H1 (cell line): ENCODE results near the gene CUX1. TPM values are rescaled to one million over a fixed set of nuclear protein-coding genes. Genes with fewer than 3 reads are reported as not detected.

Experiments used
- CTCF ChIA-PET: fragments of 300-600 bp; sonication (Branson Sonifier 250); formaldehyde crosslinking; loops from one replicate; lab custom pipeline; 2021; ENCODE audit not compliant: partially characterized antibody; lab: Charles Lee
- POLR2A ChIA-PET: fragments of 300-600 bp; sonication (Branson Sonifier 250); formaldehyde crosslinking; loops from one replicate; lab custom pipeline; 2021; ENCODE audit warnings: inconsistent platforms; ENCODE audit not compliant: partially characterized antibody; lab: Charles Lee
- DNase-seq, 2 experiments: peaks; one replicate each; pipeline versions ENCODE4 v3.0.0 to v3.0.0-alpha.2; 2010 to 2022; ENCODE audit warnings: low spot score in 2 of 2, low read depth in 1 of 2, mixed read lengths in 1 of 2
- FAIRE-seq: peaks from 2 replicates; lab custom pipeline; 2011; peaks lifted over from hg19 to GRCh38; lab: Jason Lieb, UNC
- H2AFZ ChIP-seq: 2 replicates; pipeline ENCODE4 v1.8.1; 2012; ENCODE audit warnings: low read length, inconsistent platforms
- H2AK5ac ChIP-seq: 2 replicates; pipeline ENCODE4 v1.6.1; 2013; ENCODE audit warnings: low read depth, low read length
- H2BK120ac ChIP-seq: replicated peaks from 2 replicates; pipeline ENCODE3; 2013; ENCODE audit warnings: low read depth, low read length, inconsistent platforms
- H2BK12ac ChIP-seq: 2 replicates; pipeline ENCODE4 v1.6.1; 2013; ENCODE audit warnings: low read depth, low read length
- H2BK15ac ChIP-seq: 2 replicates; pipeline ENCODE4 v1.6.1; 2013; ENCODE audit warnings: low read length
- H2BK20ac ChIP-seq: 2 replicates; pipeline ENCODE4 v1.6.1; 2013; ENCODE audit warnings: low read length
- H2BK5ac ChIP-seq: 2 replicates; pipeline ENCODE4 v1.6.1; 2013; ENCODE audit warnings: low read depth, low read length
- H3K14ac ChIP-seq: 2 replicates; pipeline ENCODE4 v1.6.1; 2013; ENCODE audit warnings: inconsistent platforms; ENCODE audit not compliant: insufficient read length
- H3K18ac ChIP-seq: 2 replicates; pipeline ENCODE4 v1.6.1; 2013; ENCODE audit warnings: low read length; ENCODE audit errors: extremely low read depth
- H3K23ac ChIP-seq: 2 replicates; pipeline ENCODE4 v1.6.1; 2013; ENCODE audit warnings: inconsistent platforms; ENCODE audit not compliant: insufficient read length
- H3K23me2 ChIP-seq: 2 replicates; pipeline ENCODE4 v1.6.1; 2013; ENCODE audit warnings: low read depth, low read length
- H3K27ac ChIP-seq: 2 replicates; pipeline ENCODE4 v1.6.1; 2011; ENCODE audit warnings: low read depth, low read length, inconsistent platforms
- H3K27me3 ChIP-seq, 4 experiments: replicated peaks in 1 of 4; 1 replicate in 1 of 4; 2 replicates in 3 of 4; pipeline versions ENCODE4 v1.6.1 to v1.8.1; 2011 to 2013; ENCODE audit warnings: low read length in 3 of 4, mild to moderate bottlenecking in 3 of 4, inconsistent platforms in 2 of 4, mixed read lengths in 2 of 4, moderate library complexity in 1 of 4; ENCODE audit not compliant: control insufficient read depth in 3 of 4, insufficient read depth in 3 of 4; ENCODE audit errors: extremely low read depth in 1 of 4
- H3K36me3 ChIP-seq, 4 experiments: 2 replicates each; pipeline versions ENCODE4 v1.6.1 to v1.8.1; 2011 to 2013; ENCODE audit warnings: mild to moderate bottlenecking in 4 of 4, low read length in 3 of 4, moderate library complexity in 2 of 4, control low read depth in 1 of 4, inconsistent platforms in 1 of 4; ENCODE audit not compliant: insufficient read depth in 4 of 4, control insufficient read depth in 2 of 4
- H3K4ac ChIP-seq: replicated peaks from 2 replicates; pipeline ENCODE3; 2013; ENCODE audit warnings: low read length, low read depth, mixed read lengths, inconsistent platforms; ENCODE audit not compliant: insufficient read length
- H3K4me1 ChIP-seq, 4 experiments: replicated peaks in 1 of 4; 1 replicate in 1 of 4; 2 replicates in 3 of 4; pipeline versions ENCODE4 v1.6.1 to v1.8.1; 2011 to 2013; ENCODE audit warnings: low read length in 3 of 4, inconsistent platforms in 2 of 4, mixed read lengths in 1 of 4; ENCODE audit not compliant: insufficient read depth in 4 of 4, control insufficient read depth in 3 of 4
- H3K4me2 ChIP-seq, 2 experiments: 2 replicates each; pipeline versions ENCODE4 v1.6.1 to v1.8.1; 2011 to 2013; ENCODE audit warnings: low read depth in 2 of 2, low read length in 2 of 2, control low read depth in 1 of 2, inconsistent platforms in 1 of 2, mild to moderate bottlenecking in 1 of 2; ENCODE audit not compliant: insufficient read depth in 1 of 2
- H3K4me3 ChIP-seq, 4 experiments: fragments of 200-600, 300-600 bp in 1 of 4; sonication (generic), shearing (Covaris generic), sonication (Bioruptor Twin) in 1 of 4; 2 replicates each; pipeline versions ENCODE4 v1.5.1 to v1.8.1; 2011 to 2016; ENCODE audit warnings: low read length in 4 of 4, low read depth in 3 of 4, control low read depth in 2 of 4, inconsistent platforms in 2 of 4, mild to moderate bottlenecking in 2 of 4, mixed read lengths in 1 of 4, moderate library complexity in 1 of 4; ENCODE audit not compliant: insufficient read depth in 2 of 4; ENCODE audit errors: extremely low read depth in 1 of 4
- H3K56ac ChIP-seq: replicated peaks from 2 replicates; pipeline ENCODE3; 2013; ENCODE audit warnings: low read depth, mild to moderate bottlenecking, mixed read lengths, low read length, inconsistent platforms; ENCODE audit not compliant: insufficient read length
- H3K79me1 ChIP-seq: 2 replicates; pipeline ENCODE4 v1.6.1; 2013; ENCODE audit warnings: low read depth, low read length, control low read depth
- H3K79me2 ChIP-seq, 2 experiments: 2 replicates each; pipeline versions ENCODE4 v1.6.1 to v1.8.1; 2012 to 2013; ENCODE audit warnings: low read length in 2 of 2, mild to moderate bottlenecking in 2 of 2, inconsistent platforms in 1 of 2; ENCODE audit not compliant: insufficient read depth in 2 of 2, control insufficient read depth in 1 of 2
- H3K9ac ChIP-seq, 4 experiments: replicated peaks in 1 of 4; 1 replicate in 1 of 4; 2 replicates in 3 of 4; pipeline versions ENCODE4 v1.6.1 to v1.8.1; 2011 to 2013; ENCODE audit warnings: low read depth in 3 of 4, low read length in 3 of 4, control low read depth in 2 of 4, mild to moderate bottlenecking in 2 of 4, moderate library complexity in 2 of 4, inconsistent platforms in 1 of 4; ENCODE audit errors: extremely low read depth in 1 of 4
- H3K9me3 ChIP-seq, 2 experiments: 2 replicates each; pipeline versions ENCODE4 v1.6.1 to v1.8.1; 2012 to 2013; ENCODE audit warnings: mild to moderate bottlenecking in 2 of 2, moderate library complexity in 2 of 2, control low read depth in 1 of 2, inconsistent platforms in 1 of 2, low read depth in 1 of 2, low read length in 1 of 2, mixed read lengths in 1 of 2; ENCODE audit not compliant: insufficient read depth in 2 of 2
- H4K20me1 ChIP-seq, 2 experiments: replicated peaks in 1 of 2; 2 replicates each; pipeline versions ENCODE3 to v1.8.1; 2011 to 2013; ENCODE audit warnings: inconsistent platforms in 2 of 2, low read length in 2 of 2, mild to moderate bottlenecking in 1 of 2; ENCODE audit not compliant: insufficient read depth in 2 of 2, control insufficient read depth in 1 of 2
- H4K5ac ChIP-seq: 2 replicates; pipeline ENCODE4 v1.6.1; 2013; ENCODE audit warnings: low read length, low read depth, mixed read lengths, inconsistent platforms; ENCODE audit not compliant: insufficient read length
- H4K8ac ChIP-seq: 2 replicates; pipeline ENCODE4 v1.8.0; 2013; ENCODE audit warnings: mild to moderate bottlenecking, moderate library complexity, low read length, inconsistent platforms; ENCODE audit not compliant: insufficient read depth; ENCODE audit errors: extremely low read depth
- H4K91ac ChIP-seq: replicated peaks from 2 replicates; pipeline ENCODE3; 2013; ENCODE audit warnings: low read length, mixed read lengths, inconsistent platforms; ENCODE audit not compliant: insufficient read length
- CEBPB ChIP-seq: IDR thresholded peaks from 2 replicates; pipeline ENCODE4 v1.6.1; 2012; ENCODE audit warnings: low read depth, low read length
- SIRT6 ChIP-seq: IDR thresholded peaks from one replicate; pipeline ENCODE4 v1.7.1; 2012; ENCODE audit warnings: low read length, inconsistent platforms
- WGBS, 2 experiments: shearing (Covaris generic) in 1 of 2; methylation state at CpG; one replicate each; pipeline versions ENCODE4 v1.1.6 to v1.1.7; 2013 to 2015; ENCODE audit warnings: low lambda C conversion rate in 2 of 2, mixed read lengths in 2 of 2, inconsistent platforms in 1 of 2, low coverage in 1 of 2, missing lambda C conversion rate in 1 of 2; ENCODE audit not compliant: insufficient replicate concordance in 2 of 2, insufficient coverage in 1 of 2, insufficient read length in 1 of 2; ENCODE audit errors: extremely low coverage in 1 of 2, missing lambda C conversion rate in 1 of 2; 5-methylcytosine and 5-hydroxymethylcytosine counted together
- polyA plus RNA-seq, 7 experiments: library from polyadenylated mRNA; depleted of rRNA in 3 of 7; stranded (reverse) in 5 of 7; unstranded in 2 of 7; fragments of >200 nt in 5 of 7; fragments of 200-250 nt in 2 of 7; gene quantifications; 1 replicate in 5 of 7; 2 replicates in 1 of 7; 4 replicates in 1 of 7; pipeline versions ENCODE4 v1.2.1 to v1.2.3, GENCODE V29; 2011 to 2013; ENCODE audit warnings: missing spikeins in 2 of 7, mixed read lengths in 2 of 7
- total RNA-seq: library from RNA; stranded (reverse); fragmentation: NEBNext Ultra II Directional; extraction: Animal tissue kit (Norgen Biotek cat#: 25700); gene quantifications from 2 replicates; pipeline ENCODE4 v1.2.1, GENCODE V29; 2021

The CUX1 gene
- total and polyA plus RNA-seq, 2 of the 8 experiments (the other 6 are each of a cell fraction or from before 2014, with no cell fraction given), result 21.6 to 65.9 TPM

- Histone ChIP-seq H2BK15ac (no peak overlapping the region), H4K5ac (no peak overlapping the region), H3K9ac (no peak overlapping the region), H3K23ac (no peak overlapping the region), H2BK5ac (no peak overlapping the region), H2BK20ac (no peak overlapping the region), H3K18ac (no peak overlapping the region), H3K27ac (no peak overlapping the region), H2AFZ (no peak overlapping the region), H3K36me3 (no peaks in the 10 kb centered on the region), H3K4me1 (peaks cover 0 to 8% (median 2%) of the 10 kb centered on the region in 4 experiments; a peak in 3 of 7 replicates), H2BK120ac (no peak overlapping the region), H4K8ac (no peak overlapping the region), H4K91ac (no peak overlapping the region), H3K27me3 (no peaks in the 10 kb centered on the region), H3K9me3 (no peaks in the 10 kb centered on the region), H4K20me1 (peaks cover 0 to 2% of the 10 kb centered on the region in 2 experiments), H3K56ac (no peak overlapping the region), H3K14ac (no peak overlapping the region), H3K79me2 (peaks cover 0 to 75% of the 10 kb centered on the region in 2 experiments; a peak in 2 of 4 replicates), H2BK12ac (no peak overlapping the region), H2AK5ac (no peak overlapping the region), H3K4me2 (no peak overlapping the region), H3K23me2 (no peaks in the 10 kb centered on the region), H3K4ac (no peak overlapping the region), H3K79me1 (peaks cover 12% of the 10 kb centered on the region), H3K4me3 (no peak overlapping the region)
- 96% methylated on average over 17 of the region's 17 CpGs; no CpG with 5 or more reads in 1 of the 2 experiments for WGBS, 2 experiments
- FAIRE-seq (no peak), DNase-seq (no peak)
- ChIA-PET CTCF (interaction anchor here (0.9 to 1.3 kb wide), 4 partner anchors 13 to 416 kb away, joined by 3 to 5 read pairs (median 3); no protein-coding TSS in a partner anchor), POLR2A (no interaction called here)
- no peak for TF ChIP-seq SIRT6
- TF ChIP-seq CEBPB, result peak; percentile 53; the same call in 1 of the 2 replicates
Observed at GRCh38 chr7:101959829-101960228, 142.4 kb downstream of the CUX1 start.
